ENCODE results near the gene GRWD1.
A peak's percentile ranks its signal among the peaks of the same experiment; 100 is the strongest.

The GRWD1 gene

DNA sequence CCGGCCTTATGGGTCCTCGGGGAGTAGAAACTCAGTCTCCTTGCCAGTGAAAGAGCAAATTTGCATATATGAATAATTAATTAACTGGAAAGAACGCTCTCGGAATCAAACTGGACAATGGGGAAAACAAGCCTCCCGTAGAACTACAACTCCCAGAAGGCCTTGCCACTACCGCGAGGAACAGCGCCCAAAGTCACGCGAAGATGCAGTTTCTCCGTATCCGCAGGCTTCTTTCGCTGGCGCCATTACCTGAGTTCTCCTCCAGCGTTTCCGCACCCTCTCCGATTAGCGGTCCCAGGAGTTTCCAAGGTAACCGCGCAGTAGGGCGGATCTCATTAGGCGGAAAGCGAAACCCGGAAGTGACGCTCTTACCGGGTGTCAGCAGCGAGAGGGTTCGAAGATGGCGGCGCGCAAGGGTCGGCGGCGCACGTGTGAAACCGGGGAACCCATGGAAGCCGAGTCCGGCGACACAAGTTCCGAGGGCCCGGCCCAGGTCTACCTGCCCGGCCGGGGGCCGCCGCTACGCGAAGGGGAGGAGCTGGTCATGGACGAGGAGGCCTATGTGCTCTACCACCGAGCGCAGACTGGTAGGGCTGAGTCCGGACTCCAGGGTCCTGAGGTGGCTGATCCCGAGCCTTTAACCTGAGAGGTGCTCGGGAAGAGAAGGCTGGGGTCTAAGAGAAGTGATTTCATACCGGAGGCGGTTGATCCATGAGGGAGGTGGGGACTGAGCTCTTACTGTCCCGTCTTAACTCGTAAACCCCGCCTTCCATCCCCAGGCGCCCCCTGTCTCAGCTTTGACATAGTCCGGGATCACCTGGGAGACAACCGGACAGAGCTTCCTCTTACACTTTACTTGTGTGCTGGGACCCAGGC, at the start of gene GRWD1:
TSS of gene GRWD1 (plus strand) at position 378 of the 876 bp plus-strand sequence. CDS start at position 401, 23 bp downstream.
- DNase-seq (ENCODE audit: low read depth in 1 of 2, low spot score in 1 of 2) = peak; percentile 83 to 96

DNA sequence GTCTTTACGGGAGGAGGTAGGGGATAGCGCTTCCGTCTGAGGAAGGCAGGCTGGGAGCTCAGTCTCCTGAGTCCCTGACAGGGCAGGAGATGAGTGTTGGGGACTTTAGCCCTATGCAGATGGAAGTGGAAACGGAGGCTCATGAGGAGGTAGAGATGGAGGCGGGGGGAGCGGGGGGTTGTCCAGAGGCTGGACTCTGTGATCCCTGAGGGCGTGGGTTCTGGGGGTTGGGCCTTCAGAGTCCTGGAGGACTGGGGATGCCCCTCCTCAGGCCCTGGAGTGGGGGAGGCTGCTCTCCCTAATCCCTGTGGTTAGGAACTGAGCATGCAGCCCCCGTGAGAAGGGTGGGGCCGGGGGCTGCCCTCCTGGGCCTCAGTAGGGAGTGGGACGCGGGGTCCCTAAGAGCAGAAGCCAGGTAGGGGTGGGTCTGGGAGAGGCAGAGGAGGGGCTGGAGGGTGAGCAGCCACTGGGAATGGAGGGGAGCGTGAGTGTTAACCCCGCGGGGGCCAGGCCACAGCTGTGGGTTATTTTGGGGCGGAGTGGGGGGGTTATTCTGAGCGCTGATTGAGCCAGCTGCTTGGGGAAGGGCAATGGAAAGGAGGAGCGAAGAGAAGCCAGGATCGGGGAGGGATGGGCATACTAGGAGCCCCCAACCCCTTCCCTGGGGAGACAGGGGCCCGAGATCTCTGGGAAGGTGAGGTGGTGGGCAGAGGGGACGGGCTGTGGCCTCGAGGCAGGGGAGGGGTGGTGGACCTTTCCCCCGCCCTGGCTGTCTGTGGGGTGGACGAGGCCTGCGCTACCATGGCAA, 49.6 kb upstream of the GRWD1 start:
- DNase-seq (ENCODE audit: low read depth in 1 of 2, low spot score in 1 of 2) = no peak

DNA sequence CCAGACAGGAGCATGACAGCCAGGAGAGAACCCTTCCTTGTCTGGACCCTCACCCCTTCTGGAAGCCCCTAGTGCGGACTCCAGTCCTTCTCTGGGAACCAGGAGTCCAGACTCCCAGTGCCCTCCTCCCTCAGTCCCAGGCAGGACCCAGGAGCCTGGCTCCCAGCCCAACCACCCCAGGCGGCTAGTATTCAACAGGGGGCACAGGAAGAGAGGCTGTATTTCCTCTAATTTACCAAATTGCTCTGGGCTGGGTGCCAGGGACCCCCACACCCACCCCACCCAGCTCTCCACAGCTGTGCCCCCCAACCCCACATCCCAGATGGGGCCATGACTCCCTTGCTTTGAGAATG, 49.0 kb upstream of the GRWD1 start:
- DNase-seq (ENCODE audit: low read depth in 1 of 2, low spot score in 1 of 2) = no peak

DNA sequence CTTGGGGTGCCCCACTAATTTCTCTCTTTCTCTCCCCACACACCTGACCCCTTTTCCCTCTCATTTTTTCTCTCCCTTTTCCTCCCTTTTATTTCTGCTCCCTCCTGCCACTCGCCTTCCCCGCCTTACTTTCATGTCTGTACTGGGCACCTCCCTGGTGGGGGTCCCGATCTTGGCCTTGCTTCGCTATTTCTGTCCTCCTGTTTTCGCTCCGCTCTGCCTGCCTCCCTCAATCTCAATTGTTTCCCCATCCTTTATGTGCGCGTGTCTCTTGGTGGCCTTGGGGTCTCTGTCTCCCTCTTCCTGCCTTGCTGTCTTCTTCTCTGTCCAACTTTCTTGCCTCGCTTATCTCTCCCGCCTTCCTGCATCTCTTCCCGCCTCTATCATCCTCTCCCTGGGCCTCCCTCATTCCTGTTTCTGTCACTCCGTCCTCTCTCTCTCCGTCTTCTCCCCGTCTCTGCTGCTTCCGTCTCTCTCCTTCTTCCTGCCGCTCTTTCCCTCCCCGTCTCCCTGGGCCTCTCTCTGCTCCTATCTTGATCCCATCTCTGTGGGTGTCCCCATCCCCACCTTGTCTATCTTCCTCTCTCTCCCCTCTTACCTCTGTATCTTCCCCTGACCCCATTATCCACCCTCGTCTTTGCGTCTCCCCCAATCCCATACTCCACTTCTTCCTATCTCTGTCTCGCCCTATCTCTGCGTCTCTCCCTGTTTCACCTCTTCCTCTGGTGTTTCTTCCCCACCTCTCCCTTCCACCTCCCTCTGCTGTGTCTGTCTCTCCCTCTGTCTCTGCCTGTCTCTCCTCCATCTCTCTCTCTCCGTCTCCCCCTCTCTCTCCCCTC, 48.3 kb upstream of the GRWD1 start:
- no peak for DNase-seq (ENCODE audit: low read depth in 1 of 2, low spot score in 1 of 2)

DNA sequence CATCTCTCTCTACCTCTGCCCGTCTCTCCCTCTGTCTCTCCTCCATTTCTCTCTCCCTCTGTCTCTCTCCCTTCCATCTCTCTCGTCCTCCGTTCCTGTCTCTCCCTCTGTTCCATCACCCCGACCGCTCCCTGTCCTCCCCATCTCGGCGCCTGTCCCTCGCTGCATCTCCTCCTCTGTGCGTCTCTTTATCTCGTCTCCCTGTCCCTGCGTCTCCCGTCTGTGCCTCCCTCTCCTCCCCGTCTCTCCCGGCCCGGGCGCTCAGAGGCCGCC, 47.7 kb upstream of the GRWD1 start:
- no peak for DNase-seq (ENCODE audit: low read depth in 1 of 2, low spot score in 1 of 2)

DNA sequence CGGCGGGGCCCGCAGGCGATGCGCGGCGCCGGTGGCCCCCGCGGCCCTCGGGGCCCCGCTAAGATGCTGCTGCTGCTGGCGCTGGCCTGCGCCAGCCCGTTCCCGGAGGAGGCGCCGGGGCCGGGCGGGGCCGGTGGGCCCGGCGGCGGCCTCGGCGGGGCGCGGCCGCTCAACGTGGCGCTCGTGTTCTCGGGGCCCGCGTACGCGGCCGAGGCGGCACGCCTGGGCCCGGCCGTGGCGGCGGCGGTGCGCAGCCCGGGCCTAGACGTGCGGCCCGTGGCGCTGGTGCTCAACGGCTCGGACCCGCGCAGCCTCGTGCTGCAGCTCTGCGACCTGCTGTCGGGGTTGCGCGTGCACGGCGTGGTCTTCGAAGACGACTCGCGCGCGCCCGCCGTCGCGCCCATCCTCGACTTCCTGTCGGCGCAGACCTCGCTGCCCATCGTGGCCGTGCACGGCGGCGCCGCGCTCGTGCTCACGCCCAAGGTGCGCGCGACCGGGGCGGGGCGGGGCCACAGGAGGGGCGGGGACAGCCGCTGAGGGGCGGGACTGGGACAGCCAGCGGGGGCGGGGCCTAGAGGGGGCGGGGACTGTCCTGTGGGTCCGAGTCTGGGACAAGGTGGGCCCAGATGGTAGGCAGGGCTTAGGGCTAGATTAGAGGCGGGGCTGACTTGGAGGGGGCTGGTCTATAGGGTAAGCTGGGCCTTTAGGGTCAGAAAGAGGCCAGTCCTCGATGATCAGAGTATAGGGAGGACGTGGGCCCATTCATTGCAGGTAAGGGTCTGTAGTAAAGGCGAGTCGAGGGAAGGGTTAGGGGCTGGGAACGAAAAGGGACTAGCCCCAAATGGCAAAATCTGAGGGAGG, 47.2 kb upstream of the GRWD1 start:
- DNase-seq (ENCODE audit: low read depth in 1 of 2, low spot score in 1 of 2) = peak; percentile 71 to 79

DNA sequence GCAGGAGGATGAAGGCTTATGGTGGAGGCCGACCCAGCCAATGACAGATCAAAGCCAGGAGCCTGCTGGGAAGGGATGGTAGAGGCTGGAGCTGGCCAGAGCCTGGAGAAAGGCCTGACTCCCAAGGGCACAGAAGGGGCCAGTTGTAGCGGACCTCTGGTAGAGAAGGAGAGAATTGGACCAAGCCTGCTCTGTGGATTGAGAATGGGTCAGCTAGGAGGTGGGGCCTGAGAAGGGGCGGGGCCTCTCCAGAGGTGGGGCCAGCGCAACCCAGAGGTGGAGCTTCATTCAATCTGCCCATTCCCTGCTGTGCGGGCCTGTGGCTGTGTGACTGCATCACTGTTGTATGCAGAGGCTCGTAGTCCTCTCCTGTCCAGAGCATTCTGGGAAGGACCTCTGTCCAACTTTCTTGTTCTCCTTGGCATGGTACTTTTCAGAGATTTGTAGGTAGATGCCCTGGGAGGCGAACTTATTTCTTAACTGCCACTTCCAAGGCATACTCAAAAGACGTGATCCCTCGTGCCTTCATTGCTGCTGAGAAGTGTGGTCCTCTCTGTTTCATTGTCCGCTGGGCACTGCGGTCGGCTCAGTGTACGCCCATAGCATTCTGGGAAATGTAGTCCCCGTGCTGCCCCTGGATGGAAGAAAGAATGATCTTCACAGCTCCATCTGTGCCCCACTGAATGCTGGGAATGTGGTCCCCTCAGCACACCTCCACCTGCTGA, 45.6 kb upstream of the GRWD1 start:
- no peak for DNase-seq (ENCODE audit: low read depth in 1 of 2, low spot score in 1 of 2)

DNA sequence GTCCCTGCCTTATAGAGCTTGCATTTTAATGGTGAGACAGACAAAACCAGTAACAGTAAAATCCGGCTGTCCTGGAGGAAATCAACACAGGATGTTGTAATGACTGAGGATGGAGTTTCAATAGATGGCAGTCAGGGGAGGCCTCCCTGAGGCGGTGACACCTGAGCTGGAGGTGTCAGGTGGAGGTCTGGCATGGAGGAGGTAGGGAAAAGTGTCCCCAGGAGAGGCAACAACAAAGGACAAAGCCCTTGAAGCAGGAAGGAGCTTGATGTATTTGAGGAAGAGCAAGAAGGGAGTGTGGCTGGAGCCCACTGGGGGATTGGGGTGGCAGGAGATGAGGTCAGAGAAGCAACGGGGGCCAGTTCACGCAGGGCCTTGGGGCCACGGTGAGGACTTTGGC, 44.5 kb upstream of the GRWD1 start:
- no peak for DNase-seq (ENCODE audit: low read depth in 1 of 2, low spot score in 1 of 2)

DNA sequence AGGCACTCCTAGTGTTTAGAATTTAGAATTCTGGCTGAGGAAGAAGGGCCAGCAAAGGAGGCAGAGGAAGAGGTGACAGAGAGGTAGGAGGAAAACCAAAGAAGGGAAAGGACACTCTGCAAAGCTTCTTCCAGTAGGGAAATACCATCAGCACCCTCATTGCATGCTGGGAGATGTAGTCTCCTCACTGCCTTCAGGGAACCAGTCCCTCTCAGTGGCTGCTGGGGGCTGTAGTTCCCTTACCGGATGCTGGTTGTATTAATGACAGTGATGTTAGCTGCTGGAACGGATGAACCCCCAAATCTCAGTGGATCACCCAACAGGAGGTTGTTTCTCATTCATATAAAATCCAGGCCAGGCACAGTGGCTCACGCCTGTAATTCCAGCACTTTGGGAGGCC, 42.2 kb upstream of the GRWD1 start:
- peak in 1 of 2 donors; percentile 25 for DNase-seq (ENCODE audit: low read depth in 1 of 2, low spot score in 1 of 2)

DNA sequence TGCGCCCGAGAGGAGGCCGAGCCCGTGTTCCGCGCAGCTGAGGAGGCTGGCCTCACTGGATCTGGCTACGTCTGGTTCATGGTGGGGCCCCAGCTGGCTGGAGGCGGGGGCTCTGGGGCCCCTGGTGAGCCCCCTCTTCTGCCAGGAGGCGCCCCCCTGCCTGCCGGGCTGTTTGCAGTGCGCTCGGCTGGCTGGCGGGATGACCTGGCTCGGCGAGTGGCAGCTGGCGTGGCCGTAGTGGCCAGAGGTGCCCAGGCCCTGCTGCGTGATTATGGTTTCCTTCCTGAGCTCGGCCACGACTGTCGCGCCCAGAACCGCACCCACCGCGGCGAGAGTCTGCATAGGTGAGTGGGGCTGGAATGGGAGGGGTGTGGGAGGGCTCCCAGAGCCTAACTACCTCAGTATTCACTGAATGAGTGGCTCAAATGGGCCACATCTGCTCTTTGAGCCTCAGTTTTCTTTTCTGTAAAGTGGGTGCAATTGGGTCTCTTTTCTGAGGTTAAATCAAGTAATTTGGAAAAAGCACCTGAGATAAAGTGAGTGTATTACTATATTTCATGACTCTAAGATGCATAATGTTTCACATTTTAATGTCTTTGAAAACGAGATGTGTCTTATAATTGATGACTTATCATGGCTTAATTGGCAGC, 40.6 kb upstream of the GRWD1 start:
- no peak for DNase-seq (ENCODE audit: low read depth in 1 of 2, low spot score in 1 of 2)

DNA sequence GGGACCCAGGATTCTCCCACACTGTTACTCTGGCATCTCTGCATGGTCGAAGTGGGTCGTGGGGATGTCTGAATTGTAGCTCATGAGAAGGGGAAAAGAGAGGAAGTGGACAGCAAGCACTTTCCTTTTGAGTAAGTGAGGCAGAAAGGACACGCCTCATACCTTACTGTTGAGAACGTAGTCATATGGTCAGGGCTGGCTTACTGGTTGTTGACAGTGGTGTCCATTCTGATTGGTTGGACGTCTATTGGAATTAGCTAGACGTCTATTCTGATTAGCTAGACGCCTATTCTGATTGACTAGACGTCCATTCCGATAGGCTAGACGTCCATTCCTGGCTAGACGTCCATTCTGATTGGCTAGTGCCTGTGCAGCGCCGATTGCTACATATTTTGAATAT, 39.9 kb upstream of the GRWD1 start:
- no peak for DNase-seq (ENCODE audit: low read depth in 1 of 2, low spot score in 1 of 2)

DNA sequence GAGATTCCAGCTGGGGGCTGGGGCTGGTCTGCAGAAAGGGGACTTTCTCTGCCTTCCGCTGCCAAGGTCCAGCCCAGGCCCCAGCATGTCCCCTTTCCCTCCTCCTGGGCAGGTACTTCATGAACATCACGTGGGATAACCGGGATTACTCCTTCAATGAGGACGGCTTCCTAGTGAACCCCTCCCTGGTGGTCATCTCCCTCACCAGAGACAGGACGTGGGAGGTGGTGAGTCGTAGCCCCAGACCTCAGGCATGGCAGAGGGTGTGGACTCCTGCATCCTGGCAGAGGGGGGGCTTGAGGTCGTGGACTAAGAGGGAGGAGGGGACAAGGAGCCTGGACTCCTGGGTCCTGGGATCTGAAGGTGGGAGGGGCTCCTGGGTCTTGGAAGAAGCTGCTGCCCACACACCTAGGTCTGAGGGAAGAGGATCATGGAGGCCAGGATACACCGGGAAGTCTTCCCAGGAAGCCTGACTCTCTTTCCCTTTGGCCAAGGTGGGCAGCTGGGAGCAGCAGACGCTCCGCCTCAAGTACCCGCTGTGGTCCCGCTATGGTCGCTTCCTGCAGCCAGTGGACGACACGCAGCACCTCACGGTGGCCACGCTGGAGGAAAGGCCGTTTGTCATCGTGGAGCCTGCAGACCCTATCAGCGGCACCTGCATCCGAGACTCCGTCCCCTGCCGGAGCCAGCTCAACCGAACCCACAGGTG, 31.8 kb upstream of the GRWD1 start:
- DNase-seq (ENCODE audit: low read depth in 1 of 2, low spot score in 1 of 2) = no peak

DNA sequence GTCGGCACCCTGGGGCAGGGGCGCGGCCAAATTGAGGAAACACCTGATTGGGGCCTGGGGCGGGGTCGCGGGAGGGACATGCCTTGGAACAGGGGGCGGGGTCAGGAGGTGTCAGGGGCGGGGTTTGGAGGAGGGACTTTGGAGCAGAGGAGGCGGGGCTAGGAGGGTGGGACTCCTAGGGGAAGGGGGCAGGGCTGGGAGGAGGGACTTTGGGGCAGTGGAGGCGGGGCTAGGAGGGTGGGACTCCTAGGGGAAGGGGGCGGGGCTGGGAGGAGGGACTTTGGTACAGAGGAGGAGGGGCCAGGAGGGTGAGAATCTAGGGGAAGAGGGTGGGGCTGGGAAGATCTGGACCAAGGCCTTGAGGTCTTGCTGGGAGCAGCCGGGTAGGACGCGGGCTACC, 30.4 kb upstream of the GRWD1 start:
- DNase-seq (ENCODE audit: low read depth in 1 of 2, low spot score in 1 of 2) = peak in 1 of 2 donors; percentile 61

DNA sequence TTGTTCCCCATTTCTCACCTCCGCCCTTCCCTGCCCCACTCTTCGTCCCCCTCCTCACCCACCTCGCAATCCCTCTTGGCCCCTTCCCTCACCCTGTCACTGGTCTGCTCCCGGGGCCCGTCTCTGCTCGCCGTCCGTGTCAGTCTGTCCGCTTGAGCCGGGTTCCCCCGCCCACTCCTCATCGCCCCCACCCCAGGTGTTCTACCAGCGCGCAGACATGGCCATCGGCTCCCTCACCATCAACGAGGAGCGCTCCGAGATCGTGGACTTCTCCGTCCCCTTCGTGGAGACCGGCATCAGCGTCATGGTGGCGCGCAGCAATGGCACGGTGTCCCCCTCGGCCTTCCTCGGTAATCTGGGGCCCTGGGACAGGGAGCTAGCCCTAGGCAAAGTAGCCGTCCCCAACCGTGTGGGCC, 30.0 kb upstream of the GRWD1 start:
- DNase-seq (ENCODE audit: low read depth in 1 of 2, low spot score in 1 of 2) = no peak

DNA sequence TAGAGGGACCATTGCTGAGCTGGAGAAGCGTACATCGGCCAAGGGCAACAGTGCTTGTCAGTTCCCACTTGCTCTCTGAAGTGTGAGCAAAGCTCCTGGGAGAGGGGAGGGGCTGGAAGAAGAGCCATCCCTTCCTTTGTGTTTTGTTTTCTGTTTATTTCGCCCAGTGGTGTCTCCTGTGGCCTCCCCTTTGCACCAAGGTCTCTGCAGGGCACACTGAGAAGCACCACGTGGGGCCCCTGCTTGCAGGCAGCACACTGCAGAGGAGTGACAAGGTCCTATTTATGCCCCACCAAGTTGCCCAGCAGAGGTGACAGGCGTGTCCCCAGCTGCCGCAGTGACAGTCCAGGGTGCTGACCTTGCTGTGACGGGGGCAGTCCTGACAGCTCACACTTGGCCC, 28.4 kb upstream of the GRWD1 start:
- no peak for DNase-seq (ENCODE audit: low read depth in 1 of 2, low spot score in 1 of 2)

DNA sequence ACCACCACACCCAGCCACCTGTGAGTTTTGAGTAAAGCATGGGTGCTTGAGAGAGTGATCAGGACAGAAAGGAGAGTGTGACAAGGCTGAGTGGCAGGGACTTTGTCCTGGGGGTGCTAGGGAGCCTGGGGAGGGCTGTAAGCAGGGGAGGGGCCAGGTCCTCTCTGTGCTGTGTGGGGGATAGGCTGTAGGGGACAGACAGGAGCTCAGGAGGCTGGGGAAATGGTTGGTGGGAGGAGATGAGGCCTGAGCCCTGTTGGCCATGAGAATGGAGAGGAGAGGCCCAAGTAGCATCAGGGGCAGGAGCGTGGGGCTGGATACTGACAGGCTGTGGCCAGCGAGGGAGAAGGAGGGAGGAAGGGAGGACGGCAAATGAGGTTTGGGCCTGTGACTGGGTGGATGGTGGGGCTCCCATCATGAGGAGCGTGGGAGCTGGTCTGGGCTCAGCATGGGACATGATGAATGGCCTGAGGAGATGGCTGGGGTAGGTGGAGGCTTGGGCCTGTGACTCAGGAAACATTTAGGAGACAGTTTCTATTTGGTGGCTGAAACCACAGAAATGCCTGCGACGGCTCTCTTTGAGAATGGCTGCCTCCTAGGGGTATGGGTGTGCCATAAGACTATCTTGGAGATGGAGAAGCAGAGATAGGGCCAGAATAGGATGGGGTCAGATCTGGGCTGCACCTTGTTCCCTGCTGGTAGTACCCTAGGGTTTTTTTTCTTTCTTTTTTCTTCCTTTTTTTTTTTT, 27.3 kb upstream of the GRWD1 start:
- no peak for DNase-seq (ENCODE audit: low read depth in 1 of 2, low spot score in 1 of 2)

DNA sequence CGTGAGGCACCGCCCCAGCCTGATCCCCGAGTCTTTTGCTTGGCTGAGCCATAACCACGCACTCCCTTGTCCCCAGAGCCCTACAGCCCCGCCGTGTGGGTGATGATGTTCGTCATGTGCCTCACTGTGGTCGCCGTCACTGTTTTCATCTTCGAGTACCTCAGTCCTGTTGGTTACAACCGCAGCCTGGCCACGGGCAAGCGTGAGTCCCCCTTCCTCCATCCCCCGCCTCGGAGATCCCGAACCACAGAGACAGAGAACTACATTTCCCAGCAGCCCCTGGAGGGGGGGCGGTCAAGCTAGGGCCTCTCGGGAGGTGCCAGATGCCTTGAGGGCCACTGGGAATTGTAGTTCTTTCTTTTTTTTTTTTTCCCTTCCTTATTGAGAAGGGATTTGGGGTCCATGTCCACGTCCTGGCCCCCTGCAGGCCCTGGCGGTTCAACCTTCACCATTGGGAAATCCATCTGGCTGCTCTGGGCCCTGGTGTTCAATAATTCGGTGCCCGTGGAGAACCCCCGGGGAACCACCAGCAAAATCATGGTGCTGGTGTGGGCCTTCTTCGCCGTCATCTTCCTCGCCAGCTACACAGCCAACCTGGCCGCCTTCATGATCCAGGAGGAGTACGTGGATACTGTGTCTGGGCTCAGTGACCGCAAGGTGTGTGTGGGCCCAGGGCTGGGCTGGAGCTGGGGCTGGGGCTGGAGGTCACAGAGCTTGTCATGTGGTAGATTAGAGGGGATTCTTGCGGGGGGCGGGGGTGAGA, 26.4 kb upstream of the GRWD1 start:
- DNase-seq (ENCODE audit: low read depth in 1 of 2, low spot score in 1 of 2) = peak in 1 of 2 donors; percentile 46

DNA sequence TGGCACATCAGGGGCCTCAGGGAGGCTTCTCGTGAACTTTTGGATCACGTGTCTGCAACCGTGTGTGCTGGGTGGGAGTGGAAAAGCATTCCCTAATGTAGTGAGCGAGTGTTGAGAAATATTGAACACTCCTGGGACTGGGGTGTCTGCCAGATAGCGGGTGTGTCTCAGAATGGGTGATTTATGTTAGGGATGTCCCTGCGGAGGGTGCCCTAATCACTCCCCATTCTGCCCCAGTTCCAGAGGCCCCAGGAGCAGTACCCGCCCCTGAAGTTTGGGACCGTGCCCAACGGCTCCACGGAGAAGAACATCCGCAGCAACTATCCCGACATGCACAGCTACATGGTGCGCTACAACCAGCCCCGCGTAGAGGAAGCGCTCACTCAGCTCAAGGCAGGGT, 24.2 kb upstream of the GRWD1 start:
- no peak for DNase-seq (ENCODE audit: low read depth in 1 of 2, low spot score in 1 of 2)
